Measurements from ENCODE around the gene TAX1BP3. TPM values are rescaled to one million over a fixed set of nuclear protein-coding genes. Genes with fewer than 3 reads are reported as not detected.
"Not testable (repeated sequence)": the region's sequence is repeated elsewhere in the genome, so short reads cannot be mapped to it uniquely, and the experiment has no call there.

TAX1BP3 gene
- total and polyA plus RNA-seq, 4 donors: 11.9 to 27.7 (median 20.0) TPM

DNA sequence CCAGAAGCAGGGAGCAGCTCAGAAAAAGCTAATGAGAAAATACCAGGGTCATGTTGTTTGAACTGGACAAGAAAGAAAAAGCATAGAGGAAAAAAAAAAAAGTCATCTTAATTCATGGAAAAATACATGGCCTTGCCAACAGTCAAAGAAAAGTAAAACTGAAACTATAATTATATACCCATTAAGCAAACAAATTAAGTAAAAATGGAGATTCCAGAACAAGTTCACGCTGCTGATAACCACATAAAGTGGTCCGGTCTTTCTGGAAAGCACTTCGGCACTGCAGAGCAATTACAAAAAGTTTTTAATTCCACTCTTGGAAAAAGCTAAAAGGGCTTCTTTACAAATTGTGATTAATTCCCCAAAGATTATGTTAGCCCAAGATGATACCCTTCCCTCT is 40.0 kb upstream of the TAX1BP3 start:
- Histone ChIP-seq H3K27me3 (ENCODE audit: control insufficient read depth in 4 of 4, insufficient read depth in 4 of 4, low read length in 3 of 4) (no peaks in the 10 kb centered on the region), H3K4me1 (ENCODE audit: control insufficient read depth in 4 of 4, insufficient read depth in 4 of 4, low read length in 3 of 4) (no peaks in the 10 kb centered on the region), H3K9me3 (ENCODE audit: control insufficient read depth in 4 of 4, low read length in 3 of 4) (no peaks in the 10 kb centered on the region), H3K9ac (ENCODE audit: low read depth in 1 of 2, low read length in 2 of 2) (no peak overlapping the region), H3K36me3 (ENCODE audit: control insufficient read depth in 4 of 4, insufficient read depth in 3 of 4, low read depth in 1 of 4, low read length in 3 of 4) (peaks cover 0 to 4% (median under 1%) of the 10 kb centered on the region in 4 donors), H3K4me3 (ENCODE audit: low read depth in 1 of 3, low read length in 3 of 3) (no peak overlapping the region), H3K27ac (ENCODE audit: low read depth in 1 of 2, low read length in 2 of 2) (no peak overlapping the region)
- TF ChIP-seq EGR1 (IDR thresholded peaks at IDR 0.05; ENCODE audit: low read depth in 2 of 2) (no peak), TAF1 (conservative IDR thresholded peaks at IDR 0.05) (no peak), HNF4A (conservative IDR thresholded peaks at IDR 0.05) (no peak), JUND (IDR thresholded peaks at IDR 0.05) (no peak), FOXA2 (IDR thresholded peaks at IDR 0.05) (no peak), NR2F2 (IDR thresholded peaks at IDR 0.05) (no peak)
- TF ChIP-seq, protein P1, sequence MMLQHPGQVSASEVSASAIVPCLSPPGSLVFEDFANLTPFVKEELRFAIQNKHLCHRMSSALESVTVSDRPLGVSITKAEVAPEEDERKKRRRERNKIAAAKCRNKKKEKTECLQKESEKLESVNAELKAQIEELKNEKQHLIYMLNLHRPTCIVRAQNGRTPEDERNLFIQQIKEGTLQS (IDR thresholded peaks at IDR 0.05): no peak
- TF ChIP-seq, protein P2, sequence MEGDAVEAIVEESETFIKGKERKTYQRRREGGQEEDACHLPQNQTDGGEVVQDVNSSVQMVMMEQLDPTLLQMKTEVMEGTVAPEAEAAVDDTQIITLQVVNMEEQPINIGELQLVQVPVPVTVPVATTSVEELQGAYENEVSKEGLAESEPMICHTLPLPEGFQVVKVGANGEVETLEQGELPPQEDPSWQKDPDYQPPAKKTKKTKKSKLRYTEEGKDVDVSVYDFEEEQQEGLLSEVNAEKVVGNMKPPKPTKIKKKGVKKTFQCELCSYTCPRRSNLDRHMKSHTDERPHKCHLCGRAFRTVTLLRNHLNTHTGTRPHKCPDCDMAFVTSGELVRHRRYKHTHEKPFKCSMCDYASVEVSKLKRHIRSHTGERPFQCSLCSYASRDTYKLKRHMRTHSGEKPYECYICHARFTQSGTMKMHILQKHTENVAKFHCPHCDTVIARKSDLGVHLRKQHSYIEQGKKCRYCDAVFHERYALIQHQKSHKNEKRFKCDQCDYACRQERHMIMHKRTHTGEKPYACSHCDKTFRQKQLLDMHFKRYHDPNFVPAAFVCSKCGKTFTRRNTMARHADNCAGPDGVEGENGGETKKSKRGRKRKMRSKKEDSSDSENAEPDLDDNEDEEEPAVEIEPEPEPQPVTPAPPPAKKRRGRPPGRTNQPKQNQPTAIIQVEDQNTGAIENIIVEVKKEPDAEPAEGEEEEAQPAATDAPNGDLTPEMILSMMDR (IDR thresholded peaks at IDR 0.05; ENCODE audit: low read depth, low read length, missing input control): no peak
- WGBS: 73% methylated on average over 3 of the region's 3 CpGs
- DNase-seq (ENCODE audit: low spot score): no peak

DNA sequence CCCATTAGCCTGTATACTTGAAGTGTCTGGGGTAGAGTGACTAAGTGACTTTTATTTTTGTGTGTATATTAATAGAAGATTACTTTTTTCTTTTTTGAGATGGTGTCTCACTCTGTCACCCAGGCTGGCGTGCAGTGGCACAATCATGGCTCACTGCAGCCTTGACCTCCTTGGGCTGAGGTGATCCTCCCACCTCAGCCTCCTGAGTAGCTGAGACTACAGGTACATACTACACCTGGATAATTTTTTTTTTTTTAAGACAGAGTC is 37.3 kb upstream of the TAX1BP3 start:
- H3K36me3 ChIP-seq (ENCODE audit: control insufficient read depth in 4 of 4, insufficient read depth in 3 of 4, low read depth in 1 of 4, low read length in 3 of 4); H3K4me1 ChIP-seq (ENCODE audit: control insufficient read depth in 4 of 4, insufficient read depth in 4 of 4, low read length in 3 of 4); H3K27ac ChIP-seq (ENCODE audit: low read depth in 1 of 2, low read length in 2 of 2); DNase-seq (ENCODE audit: low spot score); H3K4me3 ChIP-seq (ENCODE audit: low read depth in 1 of 3, low read length in 3 of 3); H3K9me3 ChIP-seq (ENCODE audit: control insufficient read depth in 4 of 4, low read length in 3 of 4); H3K9ac ChIP-seq (ENCODE audit: low read depth in 1 of 2, low read length in 2 of 2); H3K27me3 ChIP-seq (ENCODE audit: control insufficient read depth in 4 of 4, insufficient read depth in 4 of 4, low read length in 3 of 4): not testable (repeated sequence)
- WGBS: 98% methylated on average over 1 of the region's 1 CpG

DNA sequence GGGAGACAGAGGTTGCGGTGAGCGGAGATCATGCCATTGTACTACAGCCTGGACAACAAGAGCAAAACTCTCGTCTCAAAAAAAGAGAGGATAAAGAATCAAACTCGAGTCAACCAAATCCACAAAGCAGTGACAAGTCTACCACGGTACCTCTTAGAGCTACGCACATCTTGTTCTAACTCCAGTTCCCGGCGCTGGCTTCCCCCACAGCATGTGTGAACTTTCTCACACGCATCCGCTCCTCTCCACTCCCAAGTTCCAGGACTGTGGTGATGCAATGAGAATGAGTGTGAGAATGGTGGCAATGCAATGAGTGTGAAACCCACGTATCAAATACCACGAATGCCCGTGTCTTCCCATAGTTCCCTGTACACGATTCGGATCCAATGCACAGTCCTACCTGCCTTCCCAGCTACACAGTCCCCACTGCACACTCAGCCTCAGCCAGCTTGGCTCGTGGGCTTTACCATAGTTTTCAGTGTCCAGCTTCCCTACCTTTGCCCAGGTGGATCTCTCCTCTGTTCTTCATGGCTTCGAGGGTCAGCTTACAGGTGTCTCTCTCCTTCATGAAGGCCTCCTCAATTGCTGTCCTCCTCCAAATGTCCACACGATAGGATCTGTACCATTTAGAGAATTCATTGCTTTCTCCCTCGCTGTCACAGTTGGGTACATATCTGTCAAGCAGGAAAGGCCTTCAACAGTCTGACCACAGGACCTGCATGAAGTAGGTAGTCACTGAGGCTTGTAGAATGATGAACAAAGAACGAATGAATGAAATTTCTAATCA is 36.7 kb upstream of the TAX1BP3 start:
- DNase-seq (ENCODE audit: low spot score): no peak
- Histone ChIP-seq H3K4me1 (ENCODE audit: control insufficient read depth in 4 of 4, insufficient read depth in 4 of 4, low read length in 3 of 4) (no peaks in the 10 kb centered on the region), H3K4me3 (ENCODE audit: low read depth in 1 of 3, low read length in 3 of 3) (no peak overlapping the region), H3K27ac (ENCODE audit: low read depth in 1 of 2, low read length in 2 of 2) (no peak overlapping the region), H3K9me3 (ENCODE audit: control insufficient read depth in 4 of 4, low read length in 3 of 4) (no peaks in the 10 kb centered on the region), H3K36me3 (ENCODE audit: control insufficient read depth in 4 of 4, insufficient read depth in 3 of 4, low read depth in 1 of 4, low read length in 3 of 4) (no peaks in the 10 kb centered on the region), H3K27me3 (ENCODE audit: control insufficient read depth in 4 of 4, insufficient read depth in 4 of 4, low read length in 3 of 4) (no peaks in the 10 kb centered on the region), H3K9ac (ENCODE audit: low read depth in 1 of 2, low read length in 2 of 2) (no peak overlapping the region)
- 85% methylated on average over 20 of the region's 20 CpGs for WGBS
- TF ChIP-seq, protein P3, sequence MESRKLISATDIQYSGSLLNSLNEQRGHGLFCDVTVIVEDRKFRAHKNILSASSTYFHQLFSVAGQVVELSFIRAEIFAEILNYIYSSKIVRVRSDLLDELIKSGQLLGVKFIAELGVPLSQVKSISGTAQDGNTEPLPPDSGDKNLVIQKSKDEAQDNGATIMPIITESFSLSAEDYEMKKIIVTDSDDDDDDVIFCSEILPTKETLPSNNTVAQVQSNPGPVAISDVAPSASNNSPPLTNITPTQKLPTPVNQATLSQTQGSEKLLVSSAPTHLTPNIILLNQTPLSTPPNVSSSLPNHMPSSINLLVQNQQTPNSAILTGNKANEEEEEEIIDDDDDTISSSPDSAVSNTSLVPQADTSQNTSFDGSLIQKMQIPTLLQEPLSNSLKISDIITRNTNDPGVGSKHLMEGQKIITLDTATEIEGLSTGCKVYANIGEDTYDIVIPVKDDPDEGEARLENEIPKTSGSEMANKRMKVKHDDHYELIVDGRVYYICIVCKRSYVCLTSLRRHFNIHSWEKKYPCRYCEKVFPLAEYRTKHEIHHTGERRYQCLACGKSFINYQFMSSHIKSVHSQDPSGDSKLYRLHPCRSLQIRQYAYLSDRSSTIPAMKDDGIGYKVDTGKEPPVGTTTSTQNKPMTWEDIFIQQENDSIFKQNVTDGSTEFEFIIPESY (IDR thresholded peaks at IDR 0.05): no peak
- TF ChIP-seq JUND (IDR thresholded peaks at IDR 0.05): no peak
- TF ChIP-seq GABPA (IDR thresholded peaks at IDR 0.05 in 1 of 2, conservative IDR thresholded peaks at IDR 0.05 in 1 of 2): no peak
- TF ChIP-seq, protein P2 (IDR thresholded peaks at IDR 0.05; ENCODE audit: low read depth, low read length, missing input control): no peak
- TF ChIP-seq FOXA2 (IDR thresholded peaks at IDR 0.05): no peak
- no peak for TF ChIP-seq TAF1 (conservative IDR thresholded peaks at IDR 0.05)
- TF ChIP-seq FOXA1 (IDR thresholded peaks at IDR 0.05): no peak
- no peak for TF ChIP-seq HNF4A (conservative IDR thresholded peaks at IDR 0.05)
- TF ChIP-seq YY1 (IDR thresholded peaks at IDR 0.05): no peak
- TF ChIP-seq EGR1 (IDR thresholded peaks at IDR 0.05; ENCODE audit: low read depth in 2 of 2): no peak

DNA sequence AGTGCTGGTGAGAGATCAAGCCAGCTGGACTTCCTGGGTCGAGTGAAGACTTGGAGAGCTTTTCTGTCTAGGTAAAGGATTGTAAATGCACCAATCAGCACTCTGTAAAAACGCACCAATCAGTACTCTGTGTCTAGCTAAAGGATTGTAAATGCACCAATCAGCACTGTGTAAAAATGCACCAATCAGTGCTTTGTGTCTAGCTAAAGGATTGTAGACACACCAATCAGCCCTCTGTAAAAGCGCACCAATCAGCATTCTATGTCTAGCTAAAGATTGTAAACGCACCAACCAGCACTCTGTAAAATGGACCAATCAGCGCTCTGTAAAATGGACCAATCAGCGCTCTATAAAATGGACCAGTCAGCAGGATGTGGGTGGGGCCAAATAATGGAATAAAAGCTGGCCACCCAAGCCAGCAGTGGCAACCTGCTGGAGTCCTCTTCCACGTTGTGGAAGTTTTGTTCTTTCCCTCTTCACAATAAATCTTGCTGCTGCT is 33.7 kb upstream of the TAX1BP3 start:
- not testable (repeated sequence) for H3K27me3 ChIP-seq (ENCODE audit: control insufficient read depth in 4 of 4, insufficient read depth in 4 of 4, low read length in 3 of 4); DNase-seq (ENCODE audit: low spot score); H3K4me1 ChIP-seq (ENCODE audit: control insufficient read depth in 4 of 4, insufficient read depth in 4 of 4, low read length in 3 of 4); H3K4me3 ChIP-seq (ENCODE audit: low read depth in 1 of 3, low read length in 3 of 3); H3K9ac ChIP-seq (ENCODE audit: low read depth in 1 of 2, low read length in 2 of 2); H3K36me3 ChIP-seq (ENCODE audit: control insufficient read depth in 4 of 4, insufficient read depth in 3 of 4, low read depth in 1 of 4, low read length in 3 of 4); H3K27ac ChIP-seq (ENCODE audit: low read depth in 1 of 2, low read length in 2 of 2)
- 90% methylated on average over 7 of the region's 7 CpGs for WGBS
- H3K9me3 ChIP-seq (ENCODE audit: control insufficient read depth in 4 of 4, low read length in 3 of 4): peaks cover 0 to 10% (median 5%) of the 10 kb centered on the region in 4 donors

Measured in liver (tissue), 9 donors.